Activated naive CD8-positive, alpha-beta T cell treated with anti-CD3 and anti-CD28 coated beads, Interleukin-2, amount 50 U/mL, for 16 hours (primary cell): ENCODE results near the gene AGAP3.

Experiments used
- DNase-seq: peaks from one replicate; pipeline ENCODE4 v3.0.0-alpha.2; 2020; ENCODE audit warnings: low read depth, low spot score

AGAP3 gene

DNA sequence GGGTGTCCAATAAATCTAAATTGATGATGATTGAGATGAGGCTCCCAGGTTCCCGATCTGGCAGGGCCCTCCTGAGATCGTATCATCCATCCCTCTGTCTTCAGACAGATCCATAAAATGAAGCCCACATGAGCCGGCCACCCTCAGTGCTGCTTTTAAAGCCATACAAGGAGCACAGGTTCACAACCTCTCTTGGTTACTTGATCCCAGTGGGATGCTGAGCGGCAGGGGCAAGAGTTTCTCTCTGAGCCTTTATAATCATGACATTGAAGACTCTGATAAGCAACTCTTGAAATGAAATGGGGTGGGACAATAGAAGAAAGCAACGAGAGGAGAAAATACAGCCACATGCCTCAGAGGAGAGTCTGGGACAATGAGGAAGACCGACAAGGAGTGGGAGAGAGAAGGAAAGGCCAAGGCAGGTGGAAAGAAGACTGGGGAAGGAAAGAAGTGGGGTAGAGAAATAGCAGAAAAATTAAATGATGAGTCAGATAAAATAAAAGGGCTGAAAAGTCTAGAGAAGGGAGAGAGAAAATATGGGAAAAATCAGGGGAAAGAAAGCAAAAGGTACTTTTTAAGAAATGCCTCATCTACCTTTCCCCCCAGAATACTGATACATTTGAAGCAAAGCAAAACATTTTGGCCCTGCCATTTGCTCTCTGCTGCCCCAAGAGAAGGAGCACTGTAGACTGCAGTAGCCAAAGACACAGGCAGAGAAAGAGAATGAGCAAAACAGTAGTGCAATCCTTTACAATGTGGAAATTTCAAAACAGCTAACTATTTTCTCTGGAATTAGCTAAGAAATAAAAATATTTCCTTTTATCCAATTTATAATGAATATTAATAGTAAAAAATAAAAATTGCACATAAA lies 66.6 kb downstream of the AGAP3 start:
- DNase-seq = no peak

GRCh38 chr7:151157645-151158329 lies 71.5 kb downstream of the AGAP3 start:
- no peak for DNase-seq

DNA sequence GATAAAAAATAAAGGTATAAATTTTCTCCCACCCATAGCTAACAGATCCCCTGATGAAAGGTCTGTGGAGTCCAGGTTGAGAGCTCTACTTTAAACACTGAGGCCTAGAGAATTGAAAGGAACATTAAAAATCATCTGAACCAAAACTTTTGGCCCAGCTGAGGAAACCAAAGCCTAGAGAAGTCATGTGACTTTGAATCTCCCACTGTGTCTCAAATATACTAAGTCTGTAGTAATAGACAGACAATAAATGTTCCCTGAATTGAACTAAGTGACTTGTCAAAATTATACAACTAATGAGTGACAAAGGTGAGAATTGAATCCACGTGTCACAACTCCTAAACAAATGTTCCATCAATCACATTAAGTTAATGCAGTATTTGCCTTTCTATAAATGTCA lies 75.5 kb downstream of the AGAP3 start:
- DNase-seq = no peak

DNA sequence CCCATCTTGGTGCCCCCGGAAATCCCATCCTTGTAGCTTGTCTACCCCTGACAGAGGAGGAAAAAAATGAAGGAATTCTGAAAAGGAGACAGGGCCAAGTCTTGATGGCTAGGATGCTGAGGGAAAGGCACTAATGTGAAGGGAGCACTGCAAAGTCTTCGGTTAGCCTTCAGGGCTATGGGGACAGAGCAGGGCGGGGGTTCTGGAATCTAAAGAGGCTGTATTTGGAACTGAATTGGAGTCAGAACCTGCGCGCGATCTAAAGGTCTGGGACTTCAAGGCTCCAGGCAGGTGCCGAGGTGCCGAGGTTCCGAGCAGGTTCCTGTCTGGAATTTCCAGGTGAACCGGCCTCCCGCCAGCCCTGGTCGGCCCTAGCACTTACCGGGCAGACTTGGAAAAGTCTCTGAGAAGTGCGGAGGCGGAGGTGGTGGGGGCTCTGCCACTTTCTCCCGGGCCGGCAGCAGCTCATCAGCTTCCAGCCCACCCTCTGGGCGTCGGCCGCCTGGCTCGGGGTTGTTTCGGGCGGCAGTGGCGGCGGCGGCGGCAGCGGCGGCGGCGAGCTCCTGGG lies 80.4 kb downstream of the AGAP3 start:
- no peak for DNase-seq

- DNase-seq = no peak
These were observed 81.1 kb downstream of the AGAP3 start, which contains the start of gene GBX1 for GRCh38 chr7:151167197-151167961. GBX1 (minus strand) TSS chr7:151167694; CDS start chr7:151167548, 146 bp downstream.

DNA sequence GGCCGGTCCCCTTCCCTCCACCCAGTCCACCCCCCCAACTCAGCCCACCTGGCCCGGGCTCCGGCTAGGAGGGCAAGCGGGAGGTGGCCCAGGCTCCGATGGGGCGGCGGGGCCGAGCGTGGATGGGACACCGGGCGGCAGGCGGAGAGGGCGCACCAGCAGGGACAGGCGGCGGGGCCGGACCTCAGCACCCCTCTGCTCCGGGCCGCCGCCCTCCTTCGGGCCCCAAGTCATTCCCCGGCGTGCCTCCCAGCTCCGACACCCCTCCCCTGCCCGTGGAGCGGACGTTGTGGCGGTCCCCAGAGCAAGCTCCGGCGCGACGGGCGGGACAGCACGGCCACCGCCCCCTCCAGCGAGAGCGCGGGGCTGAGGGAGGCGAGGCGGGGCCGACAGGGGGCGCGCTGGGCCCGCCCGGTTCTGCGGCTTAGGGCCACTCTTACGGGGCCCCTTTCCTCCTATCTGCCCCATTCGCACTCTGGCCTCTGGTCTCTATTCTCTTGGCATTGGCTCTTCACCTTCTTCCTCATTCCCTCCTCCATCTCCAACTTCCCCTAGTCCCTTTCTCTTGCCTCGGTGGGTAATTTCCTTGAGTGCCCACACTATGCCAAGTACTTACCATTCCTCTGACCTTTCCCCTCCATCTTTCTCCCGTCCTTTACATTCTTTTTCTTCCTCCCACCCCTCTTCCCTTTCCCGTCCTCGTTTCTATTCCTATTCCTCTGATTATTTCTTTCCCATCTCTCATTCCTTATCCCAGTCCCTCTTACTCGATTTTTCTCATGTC lies 81.9 kb downstream of the AGAP3 start:
- DNase-seq = peak; percentile 25

- no peak for DNase-seq
These were observed 82.5 kb downstream of the AGAP3 start for GRCh38 chr7:151168787-151169162.

GRCh38 chr7:151172273-151173141 lies 86.2 kb downstream of the AGAP3 start:
- DNase-seq = peak; percentile 54

DNA sequence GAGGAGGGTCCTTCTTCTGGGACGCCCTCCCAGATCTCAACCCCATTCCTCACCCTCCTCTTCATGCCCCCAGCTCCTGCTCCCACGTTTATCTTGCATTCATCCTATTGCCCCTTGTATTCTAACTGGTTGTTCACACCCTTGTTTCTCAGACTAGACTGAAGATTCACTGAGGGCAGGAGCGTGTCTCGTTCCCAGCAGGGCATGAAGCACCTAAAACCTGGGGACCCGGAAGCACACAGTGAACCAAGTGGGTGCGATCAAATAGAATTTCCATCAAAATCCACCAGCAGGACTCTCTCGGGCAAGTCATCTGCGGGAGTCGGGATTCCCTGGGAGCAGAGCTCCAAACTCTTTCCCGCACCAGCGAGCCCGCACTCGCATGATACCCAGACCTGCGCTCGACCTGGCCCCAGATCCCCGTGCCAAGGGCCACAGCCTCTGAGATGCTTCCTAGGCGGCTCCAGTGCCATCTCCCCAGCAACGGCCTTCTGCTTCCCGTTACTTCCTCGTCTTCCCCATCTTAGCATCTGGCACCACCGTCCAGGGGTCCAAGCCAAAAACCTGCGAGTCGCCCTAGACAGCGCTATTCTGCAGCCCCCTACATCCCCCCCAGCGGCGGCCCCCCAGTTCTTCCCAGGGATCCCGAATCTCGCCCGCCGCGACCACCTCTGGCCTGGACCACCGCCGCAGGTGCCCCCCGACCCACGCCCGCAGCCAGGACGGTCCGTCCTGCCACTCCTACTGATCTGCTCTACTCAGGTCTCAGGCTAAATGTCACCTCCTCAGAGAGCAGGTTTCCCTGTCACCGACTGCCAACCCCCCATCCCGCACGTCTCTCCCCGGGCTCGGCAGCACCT lies 87.3 kb downstream of the AGAP3 start:
- DNase-seq = no peak

DNA sequence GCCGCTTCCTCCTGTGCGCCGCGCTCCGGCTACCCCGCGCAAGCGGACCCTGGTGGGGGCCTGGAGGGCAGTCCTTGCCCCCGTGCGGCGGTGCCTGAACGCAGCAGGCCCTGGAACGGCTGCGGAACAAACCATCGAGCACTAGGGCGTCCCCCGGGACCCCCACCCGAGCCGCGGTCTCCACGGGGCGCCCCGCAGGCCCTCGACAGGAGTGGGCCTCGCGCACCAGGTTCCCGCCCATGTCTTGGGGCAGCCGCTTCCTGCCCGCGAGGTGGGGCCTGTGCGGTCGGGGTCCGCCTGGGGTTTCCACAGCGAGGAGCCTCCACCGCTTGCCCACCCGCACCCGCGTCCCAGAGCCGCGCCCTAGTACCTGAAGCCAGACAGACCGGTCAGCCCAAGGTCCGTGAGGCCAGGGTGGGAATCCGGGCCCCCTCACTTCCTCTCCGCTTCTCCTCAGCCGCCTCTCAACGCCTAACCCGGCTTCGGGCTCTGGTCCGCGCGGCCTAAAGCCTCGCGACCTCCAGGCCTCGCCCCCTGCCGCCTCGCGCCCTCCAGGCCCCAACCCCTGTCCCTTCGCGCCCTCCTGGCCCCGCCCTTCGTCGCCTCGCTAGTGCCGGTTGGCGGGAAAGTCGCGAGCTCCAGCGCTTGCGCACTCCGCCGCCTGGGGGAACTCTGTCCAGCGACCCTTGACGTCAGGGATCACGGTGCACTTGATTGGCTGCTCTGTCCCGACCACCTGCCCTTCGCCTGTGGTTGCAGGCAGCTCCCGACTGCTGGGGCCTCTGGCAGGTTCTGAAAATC lies 88.2 kb downstream of the AGAP3 start:
- no peak for DNase-seq

- DNase-seq = no peak
These were observed 88.9 kb downstream of the AGAP3 start for GRCh38 chr7:151175047-151175792.

DNA sequence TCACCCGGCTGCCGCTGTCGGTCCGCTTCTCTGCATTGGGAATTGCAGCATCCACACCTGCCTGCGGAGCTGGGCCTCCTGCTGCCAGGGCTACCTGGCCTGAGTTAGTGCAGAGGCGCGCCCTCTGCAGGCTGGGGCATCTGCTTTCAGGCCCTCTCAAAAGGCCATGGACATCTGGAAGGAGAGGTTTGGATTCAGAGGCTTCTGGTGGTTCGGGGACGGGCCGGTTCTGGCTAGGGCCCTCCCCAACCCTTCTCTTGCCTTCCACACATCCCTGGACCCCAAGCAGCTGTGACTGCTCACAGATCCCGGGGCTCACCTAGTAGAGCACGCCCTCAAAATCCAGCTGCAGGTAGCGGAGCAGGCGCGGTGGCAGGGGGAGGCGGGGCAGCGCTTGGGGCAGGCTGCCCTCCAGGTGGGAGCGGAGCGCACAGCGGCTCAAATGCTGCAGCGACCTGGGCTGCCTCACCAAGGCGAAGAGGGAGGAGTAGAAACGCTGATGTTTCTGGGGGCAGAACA lies 89.6 kb downstream of the AGAP3 start:
- no peak for DNase-seq

GRCh38 chr7:151176401-151176800 lies 90.1 kb downstream of the AGAP3 start:
- no peak for DNase-seq

DNA sequence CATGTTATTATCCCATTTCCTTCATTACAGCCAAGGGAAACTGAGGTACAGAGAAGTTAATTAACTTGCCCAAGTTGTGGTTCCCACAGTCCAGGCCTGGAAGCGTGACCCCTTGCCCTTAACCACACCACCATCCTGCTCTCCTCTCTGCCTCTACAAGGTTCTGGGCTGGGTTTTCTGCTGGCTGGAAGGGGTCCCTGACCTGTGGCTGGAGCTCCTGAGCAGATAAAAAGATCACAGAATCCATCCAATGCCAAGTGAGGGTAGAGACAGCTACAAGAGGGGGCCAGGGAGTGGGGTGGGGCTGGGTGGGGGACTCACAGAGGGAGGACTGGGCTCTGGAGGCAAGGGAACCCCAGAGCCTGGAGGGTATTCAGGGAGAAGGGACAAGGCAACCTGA lies 91.0 kb downstream of the AGAP3 start:
- no peak for DNase-seq

DNA sequence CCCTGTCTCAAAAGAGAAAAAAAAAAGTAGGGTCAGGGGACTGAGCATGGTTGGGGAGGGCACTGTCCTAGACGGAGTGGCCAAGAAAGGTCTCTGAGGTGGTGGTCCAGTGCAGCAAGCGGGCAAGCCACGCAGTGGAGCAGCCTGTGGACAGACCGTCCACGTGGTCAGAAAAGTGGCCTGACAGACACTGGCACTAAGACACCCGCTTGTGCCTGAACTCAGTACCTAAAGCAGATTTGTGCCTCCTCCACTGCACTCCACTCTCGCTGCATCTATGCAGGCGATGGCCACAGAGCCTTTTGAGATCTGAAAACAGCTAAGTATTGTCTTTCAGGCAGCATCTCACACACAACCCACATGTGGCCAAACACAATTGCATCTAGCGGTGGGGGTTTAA lies 92.0 kb downstream of the AGAP3 start:
- DNase-seq = no peak

DNA sequence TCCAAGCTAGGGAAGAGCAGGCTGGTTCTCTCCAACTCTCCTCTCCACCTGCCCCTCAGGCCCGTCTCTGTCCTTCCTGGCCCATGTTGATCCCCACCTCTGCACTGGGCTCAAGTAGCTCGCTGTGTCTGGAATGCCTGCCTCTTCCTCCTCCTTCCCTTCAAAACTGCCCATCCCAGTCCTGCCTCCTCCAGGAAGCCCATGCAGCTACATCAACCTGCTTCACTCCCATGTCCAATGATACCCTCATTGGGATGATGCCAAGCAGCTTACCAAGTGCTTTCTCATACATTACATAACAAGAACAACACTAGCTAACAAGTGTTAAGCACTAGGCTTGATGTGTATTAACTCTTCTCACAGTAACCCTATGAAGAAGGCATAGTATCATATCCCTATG lies 92.6 kb downstream of the AGAP3 start:
- no peak for DNase-seq

- DNase-seq = no peak
These were observed 93.1 kb downstream of the AGAP3 start for GRCh38 chr7:151179287-151179860.
